ENCODE results near the gene SLC26A6.

SLC26A6 gene

DNA sequence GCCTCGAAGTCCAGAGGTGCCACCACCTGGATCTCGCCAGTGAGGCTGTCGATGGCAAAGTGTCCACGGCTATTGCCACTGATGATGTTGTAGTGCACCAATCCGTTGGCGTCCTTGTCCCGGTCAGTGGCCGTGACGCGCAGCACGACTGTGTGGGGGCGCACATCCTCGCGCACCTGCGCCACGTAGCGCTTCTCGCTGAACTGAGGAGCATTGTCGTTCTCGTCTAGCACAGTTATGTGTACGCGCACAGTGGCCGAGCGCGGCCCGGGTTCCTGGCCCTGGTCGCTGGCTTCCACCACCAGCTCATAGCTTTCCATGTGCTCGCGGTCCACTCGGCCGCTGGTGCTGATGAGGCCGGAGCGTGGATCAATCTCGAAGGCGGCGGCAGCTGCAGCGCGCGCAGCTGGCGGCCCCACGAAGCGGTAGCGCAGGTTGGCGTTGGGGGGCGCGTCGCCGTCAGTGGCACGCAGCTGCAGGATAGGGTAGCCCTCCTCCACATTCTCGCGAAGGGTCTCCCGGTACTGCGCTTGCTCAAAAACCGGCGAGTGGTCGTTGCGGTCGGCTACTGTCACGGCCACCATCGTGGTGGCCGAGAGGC is 25.6 kb upstream of the SLC26A6 start:
- FAIRE-seq: no peak

GRCh38 chr3:48656841-48657281 is 21.6 kb upstream of the SLC26A6 start:
- no peak for FAIRE-seq

GRCh38 chr3:48656061-48656840 is 21.0 kb upstream of the SLC26A6 start:
- no peak for FAIRE-seq

DNA sequence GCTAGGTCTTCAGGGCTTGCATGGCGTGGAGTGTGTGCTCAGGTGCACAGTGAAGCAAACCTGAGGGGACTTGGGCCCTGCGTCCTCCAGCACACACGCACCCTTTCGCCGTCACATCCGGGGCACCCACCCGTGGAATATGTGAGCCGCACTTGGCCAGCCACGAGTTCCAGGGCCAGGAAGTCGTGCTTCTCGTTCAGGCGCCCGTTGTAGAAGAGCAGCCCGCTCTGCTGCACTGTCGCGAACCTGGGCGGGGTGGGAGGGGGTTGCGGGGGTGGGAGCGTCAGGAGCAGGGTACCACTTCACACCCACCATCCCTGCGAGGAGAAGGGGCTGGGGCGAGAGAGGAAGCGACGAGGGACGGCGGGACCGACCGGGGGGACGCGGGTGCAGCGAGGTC is 20.3 kb upstream of the SLC26A6 start:
- FAIRE-seq: no peak

- FAIRE-seq: no peak
Observed at GRCh38 chr3:48655063-48655462, 19.8 kb upstream of the SLC26A6 start.

DNA sequence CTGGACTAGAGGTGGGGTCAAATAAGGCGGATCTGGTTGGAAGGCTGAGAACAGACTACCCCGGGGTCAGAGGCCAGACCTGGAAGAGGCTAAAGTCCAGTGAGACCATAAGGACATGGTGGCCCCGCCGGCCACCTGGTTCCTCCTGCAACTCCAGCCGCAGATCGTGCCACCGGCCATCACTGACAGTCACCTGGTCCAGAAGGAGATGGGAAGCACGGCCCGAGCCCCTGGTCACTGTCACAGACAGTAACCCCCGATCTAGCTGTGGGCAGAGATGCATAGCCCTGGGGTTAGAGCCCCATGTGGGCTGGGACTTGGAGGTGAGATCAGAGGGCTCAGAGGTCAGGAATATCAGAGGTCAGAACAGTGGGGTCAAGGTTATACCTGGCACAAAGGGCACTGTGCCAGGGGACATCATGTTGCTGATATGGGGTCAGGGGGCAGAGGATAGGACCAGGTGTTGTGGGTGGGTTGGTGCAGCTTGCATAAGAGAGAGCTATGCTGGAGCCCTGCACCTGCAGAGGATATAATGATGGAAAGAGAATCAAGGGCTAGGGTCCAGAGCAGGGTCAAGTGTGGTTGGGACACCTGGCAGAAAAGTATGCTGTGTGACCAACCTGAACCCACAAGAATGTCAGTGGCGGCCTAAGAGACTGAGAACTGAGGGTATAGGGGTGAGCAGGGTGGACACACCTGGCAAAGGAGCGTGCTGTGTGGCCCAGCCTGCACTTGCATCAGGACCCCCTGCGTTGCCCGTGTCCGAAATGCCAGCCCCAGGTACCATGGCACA is 17.9 kb upstream of the SLC26A6 start:
- no peak for FAIRE-seq

DNA sequence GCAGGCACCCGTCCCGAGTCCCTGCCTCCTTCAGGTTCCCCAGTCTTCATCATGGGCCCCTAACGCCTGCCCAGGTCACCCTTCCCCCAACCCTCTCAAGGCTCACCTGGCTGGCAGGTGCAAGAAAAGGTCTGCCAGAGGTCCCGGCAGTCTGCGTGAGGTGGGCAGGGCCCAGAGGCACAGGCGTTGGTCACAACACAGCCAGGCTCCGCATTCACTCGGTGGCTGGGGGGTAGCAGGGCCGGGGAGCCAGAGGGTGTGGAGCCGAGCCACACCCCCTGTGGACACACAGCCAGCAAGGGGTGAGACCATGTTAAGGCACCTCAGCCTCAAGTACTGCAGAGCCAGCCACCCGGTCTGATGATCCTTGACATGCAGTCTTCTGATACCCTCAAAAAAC is 16.5 kb upstream of the SLC26A6 start:
- FAIRE-seq: no peak

GRCh38 chr3:48650723-48651122 is 15.5 kb upstream of the SLC26A6 start:
- no peak for FAIRE-seq

DNA sequence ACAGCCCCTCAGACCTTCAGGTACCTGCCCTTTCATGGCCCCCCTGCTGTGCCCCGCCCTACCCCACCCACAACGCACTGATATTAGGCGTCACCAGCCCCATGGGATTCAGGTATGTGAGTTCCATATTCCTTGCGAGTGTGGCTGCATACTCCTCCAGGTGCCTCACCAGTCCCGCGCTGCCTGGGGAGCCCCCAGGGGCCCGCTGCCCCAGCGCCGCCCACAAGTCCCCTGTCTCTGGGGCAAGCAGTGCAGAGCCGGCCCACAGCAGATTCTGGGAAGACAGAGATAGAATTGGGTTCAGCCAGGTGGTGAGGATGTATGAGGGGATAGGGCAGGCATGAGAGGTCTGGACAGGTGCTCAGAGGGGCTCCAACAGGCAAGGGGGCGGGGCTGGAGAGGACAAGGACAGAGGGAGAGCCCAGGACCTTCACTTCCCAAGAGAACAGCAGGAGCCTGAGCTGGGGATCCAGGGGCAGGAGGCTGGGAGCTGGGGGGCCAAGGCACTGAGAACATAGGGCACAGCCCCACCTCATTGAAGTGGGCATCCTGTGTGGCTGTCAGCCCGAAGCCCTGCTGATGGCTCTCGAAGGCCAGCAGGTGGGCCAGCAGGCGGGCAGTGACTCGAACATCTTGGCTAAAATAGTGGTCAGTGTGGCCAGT is 13.1 kb upstream of the SLC26A6 start:
- no peak for FAIRE-seq

DNA sequence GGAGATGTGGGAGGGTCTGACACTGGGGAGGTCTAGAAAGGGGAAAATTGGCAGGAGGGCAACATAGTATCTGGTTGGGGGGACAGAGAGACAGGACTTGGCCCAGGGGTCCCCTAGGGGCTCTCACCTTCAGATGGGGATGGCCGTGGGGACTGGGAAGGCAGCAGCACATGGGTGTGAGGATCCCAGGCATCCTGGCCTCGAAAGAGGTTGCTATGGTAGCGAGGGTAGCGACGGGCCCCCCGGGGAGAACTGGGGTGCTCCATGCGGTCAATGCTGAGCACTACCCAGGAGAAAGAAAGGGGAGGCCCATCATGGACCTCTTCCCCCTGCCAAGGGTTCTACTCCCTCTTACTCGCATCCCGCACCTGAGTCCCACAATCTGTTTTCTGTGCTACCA is 12.5 kb upstream of the SLC26A6 start:
- no peak for FAIRE-seq

DNA sequence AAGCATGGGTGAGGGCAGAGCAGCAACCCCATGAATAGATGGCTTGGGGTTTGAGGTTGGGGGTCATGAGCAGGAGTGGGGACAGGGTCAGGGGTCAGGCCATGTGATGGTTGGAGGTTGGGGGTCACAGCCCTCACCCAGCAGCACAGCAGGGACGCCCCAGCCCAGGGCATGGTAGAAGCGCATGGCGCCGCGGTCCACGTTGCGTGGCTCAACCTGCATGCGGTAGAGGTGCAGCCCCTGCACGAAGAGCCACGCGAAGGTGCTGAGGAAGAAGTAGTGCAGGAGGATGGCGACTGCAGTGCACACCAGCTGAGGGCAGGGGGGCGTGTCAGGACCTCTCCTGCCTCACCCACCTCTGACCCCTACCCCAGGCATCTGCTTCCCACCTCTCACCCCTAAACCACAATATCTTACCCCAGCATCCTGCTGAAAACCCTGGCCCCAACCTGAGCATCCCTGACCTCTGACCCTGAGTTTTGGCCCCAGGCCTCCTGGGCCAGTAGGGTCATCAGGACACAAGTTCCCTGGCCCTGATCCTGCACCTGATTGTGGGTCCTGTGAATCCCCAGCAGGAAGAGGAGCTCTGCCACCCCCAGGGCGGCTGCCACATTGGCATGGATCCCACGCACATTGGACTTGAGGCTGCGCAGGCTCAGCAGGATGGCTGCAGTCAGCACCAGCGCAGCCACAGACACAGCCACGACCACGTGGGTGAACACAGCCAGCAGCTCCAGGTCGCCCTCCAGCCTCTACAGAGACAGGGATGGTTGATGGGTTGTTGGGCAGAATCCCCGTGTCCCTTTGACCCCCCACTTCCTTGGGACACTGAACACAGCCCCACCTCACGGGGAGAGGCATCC is 9.9 kb upstream of the SLC26A6 start:
- no peak for FAIRE-seq

- no peak for FAIRE-seq
Observed at GRCh38 chr3:48642605-48643004, 7.3 kb upstream of the SLC26A6 start.

DNA sequence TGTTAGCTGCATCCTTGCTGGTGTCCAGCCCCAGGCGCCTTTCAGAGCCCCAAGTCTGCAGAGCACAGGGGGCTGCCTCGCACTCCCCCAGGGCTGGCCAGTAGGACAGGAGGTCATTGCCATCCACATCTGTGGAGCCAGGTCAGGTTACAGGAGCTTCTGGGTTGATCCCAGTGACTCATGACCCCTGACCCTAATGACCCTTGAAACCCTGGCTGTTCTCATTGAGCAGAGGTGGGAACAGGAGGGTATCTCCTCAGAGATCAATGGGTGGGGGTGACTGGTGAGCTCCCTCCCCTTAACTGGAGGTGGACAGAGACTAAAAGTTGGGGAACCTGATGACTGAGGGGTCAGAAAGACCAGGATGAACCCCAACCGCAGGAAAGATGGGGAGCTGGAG is 6.1 kb upstream of the SLC26A6 start:
- FAIRE-seq: no peak

- FAIRE-seq: no peak
Observed at GRCh38 chr3:48639944-48640606, 4.8 kb upstream of the SLC26A6 start.

GRCh38 chr3:48637305-48637704 is 2.0 kb upstream of the SLC26A6 start:
- no peak for FAIRE-seq

- FAIRE-seq: no peak
Observed at GRCh38 chr3:48636149-48636655, 941 bp upstream of the SLC26A6 start.

DNA sequence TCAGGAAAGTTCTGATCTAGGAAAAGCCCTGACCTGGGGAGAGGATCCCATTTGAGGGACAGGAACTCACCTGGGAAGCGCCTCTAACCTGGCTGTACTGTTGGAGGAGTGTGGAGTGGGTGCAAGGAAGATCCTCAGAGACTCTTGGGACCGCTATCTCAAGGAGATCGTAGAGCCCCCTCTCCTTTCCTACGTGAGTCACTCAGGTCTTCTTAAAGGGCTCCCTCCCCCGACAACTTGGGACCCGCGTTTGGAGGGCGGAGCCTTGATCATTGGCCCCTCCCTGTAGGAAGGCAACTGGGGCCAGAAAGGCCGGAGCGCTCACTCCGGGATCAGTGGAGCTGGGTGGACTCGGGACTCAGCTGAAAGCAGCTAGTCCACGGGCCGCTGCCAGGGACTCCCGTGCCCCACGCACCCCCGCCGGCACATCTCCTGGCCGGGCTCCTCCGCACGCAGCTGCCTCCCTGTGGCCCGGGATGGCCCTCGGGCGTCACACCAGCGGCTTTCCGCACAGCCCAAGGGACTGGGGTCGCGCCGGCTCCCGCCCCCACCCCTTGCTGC is 520 bp downstream of the SLC26A6 start:
- no peak for FAIRE-seq

GRCh38 chr3:48633743-48634142 is 1.5 kb downstream of the SLC26A6 start:
- FAIRE-seq: no peak

- no peak for FAIRE-seq
Observed at GRCh38 chr3:48633256-48633655, 2.0 kb downstream of the SLC26A6 start.

GRCh38 chr3:48631516-48632448 is 3.5 kb downstream of the SLC26A6 start:
- no peak for FAIRE-seq
